Spinal cord (tissue), 10 donors: ENCODE data around the gene TXNDC17. TPM values are rescaled to one million over a fixed set of nuclear protein-coding genes. Genes with fewer than 3 reads are reported as not detected.
"Not testable (repeated sequence)": the region's sequence is repeated elsewhere in the genome, so short reads cannot be mapped to it uniquely, and the experiment has no call there.

Experiments used
- DNase-seq, 6 donors: peaks; one replicate each; pipeline versions ENCODE4 v3.0.0 to v3.0.0-alpha.2; 2013 to 2015; ENCODE audit warnings: low spot score in 6 of 6, low read depth in 4 of 6
- H3K27ac ChIP-seq: one replicate; pipeline ENCODE4 v1.5.1; 2013; ENCODE audit warnings: low read depth, low read length, control low read depth
- H3K27me3 ChIP-seq: one replicate; pipeline ENCODE4 v1.6.1; 2013; ENCODE audit warnings: low read length; ENCODE audit not compliant: control insufficient read depth, insufficient read depth
- H3K36me3 ChIP-seq: one replicate; pipeline ENCODE4 v1.6.1; 2013; ENCODE audit warnings: low read length; ENCODE audit not compliant: control insufficient read depth, insufficient read depth
- H3K4me1 ChIP-seq: one replicate; pipeline ENCODE4 v1.6.1; 2013; ENCODE audit warnings: low read length; ENCODE audit not compliant: control insufficient read depth, insufficient read depth
- H3K4me3 ChIP-seq: one replicate; pipeline ENCODE4 v1.5.1; 2013; ENCODE audit warnings: low read depth, low read length, control low read depth
- H3K9me3 ChIP-seq: one replicate; pipeline ENCODE4 v1.6.1; 2013; ENCODE audit warnings: low read length; ENCODE audit not compliant: control insufficient read depth, insufficient read depth
- WGBS: methylation state at CpG from one replicate; pipeline ENCODE4 v1.1.5; 2013; ENCODE audit warnings: missing lambda C conversion rate; ENCODE audit not compliant: insufficient coverage; 5-methylcytosine and 5-hydroxymethylcytosine counted together
- polyA plus RNA-seq, 2 donors: library from polyadenylated mRNA; unstranded; fragments of 120-200 nt; gene quantifications; one replicate each; pipeline ENCODE4 v1.2.1, GENCODE V29; 2013; ENCODE audit not compliant: insufficient read length in 2 of 2
- total RNA-seq, 2 donors: library from RNA; depleted of rRNA in 1 of 2; stranded (reverse); fragments of 120-200 nt in 1 of 2; fragments of >200 nt in 1 of 2; gene quantifications; one replicate each; pipeline versions ENCODE4 v1.2.3 to v1.2.4, GENCODE V29; 2013 to 2014
- donor health status: healthy.

Gene TXNDC17
- total and polyA plus RNA-seq, 4 donors = 23.6 to 71.6 (median 67.2) TPM

DNA sequence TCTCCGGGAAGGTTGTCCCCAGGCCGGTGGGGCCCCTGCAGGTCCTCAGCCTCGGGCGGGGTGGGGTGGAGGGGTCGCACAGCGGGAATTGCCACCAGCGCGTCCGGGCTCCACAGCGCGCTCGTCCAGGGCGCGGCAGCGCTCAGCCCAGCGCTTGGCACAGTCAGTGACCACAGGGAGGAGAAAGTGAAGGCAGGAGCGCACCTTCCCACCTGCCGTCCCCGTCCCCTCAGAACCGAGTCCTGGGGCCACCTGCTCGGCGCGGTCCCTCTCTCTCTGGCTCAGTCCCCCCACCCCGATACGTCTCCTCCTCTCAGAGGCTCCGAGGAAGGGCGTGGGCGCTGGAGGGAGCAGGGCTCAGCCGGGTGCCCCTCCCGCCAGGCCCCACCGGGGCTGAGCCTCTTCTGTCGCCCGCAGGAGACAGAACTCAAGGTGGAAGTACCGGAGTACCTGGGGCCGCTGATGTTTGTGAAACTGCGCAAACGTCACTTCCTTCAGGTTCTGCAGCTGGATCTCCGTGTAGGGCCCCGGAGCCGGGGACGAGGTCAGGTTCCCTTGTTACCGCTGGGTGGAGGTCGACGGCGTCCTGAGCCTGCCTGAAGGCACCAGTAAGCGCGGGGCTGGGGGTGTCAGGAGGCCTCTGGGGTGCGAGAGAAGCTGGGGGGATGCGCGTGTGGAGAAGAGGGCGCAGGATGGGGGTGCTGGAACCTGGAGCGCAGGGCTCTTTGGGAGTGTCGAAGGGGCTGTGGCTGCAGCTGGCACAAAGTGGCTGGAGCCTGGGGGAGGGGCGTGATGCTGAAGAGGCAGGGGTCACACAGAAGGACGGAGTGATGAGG is 16.2 kb downstream of the TXNDC17 start:
- not testable (repeated sequence) for H3K4me3 ChIP-seq, H3K36me3 ChIP-seq, H3K9me3 ChIP-seq, H3K27ac ChIP-seq
- DNase-seq = peak in 1 of 6 donors; percentile 76
- Histone ChIP-seq H3K27me3 (peaks cover 24% of the 10 kb centered on the region), H3K4me1 (peaks cover 32% of the 10 kb centered on the region)
- WGBS = 12% methylated on average over 18 of the region's 55 CpGs

DNA sequence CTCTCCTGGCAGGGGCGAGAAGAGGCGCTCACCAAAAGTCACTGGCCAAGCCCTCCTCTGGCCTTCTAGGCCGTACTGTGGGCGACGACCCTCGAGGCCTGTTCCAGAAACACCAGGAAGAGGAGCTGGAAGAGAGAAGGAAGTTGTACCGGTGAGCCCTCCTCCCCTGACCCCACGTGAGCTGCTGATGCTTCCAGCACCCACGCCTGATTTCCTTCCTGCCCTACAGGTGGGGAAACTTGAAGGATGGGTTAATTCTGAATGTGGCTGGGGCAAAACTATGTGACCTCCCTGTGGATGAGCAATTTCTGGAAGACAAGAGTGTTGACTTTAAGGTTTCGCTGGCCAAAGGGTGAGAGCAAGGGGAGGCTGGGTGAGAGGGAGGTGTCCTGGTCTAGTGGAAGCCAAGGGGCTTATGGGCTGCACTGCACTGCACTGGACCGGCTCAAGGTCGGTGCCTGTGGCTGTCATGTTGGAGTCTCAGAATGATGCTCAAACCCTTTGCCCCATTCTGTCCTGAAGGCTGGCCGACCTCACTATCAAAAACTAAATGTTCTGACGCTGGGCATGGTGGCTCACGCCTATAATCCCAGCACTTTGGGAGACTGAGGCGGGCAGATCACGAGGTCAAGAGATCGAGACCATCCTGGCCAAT is 16.9 kb downstream of the TXNDC17 start:
- 74% methylated on average over 12 of the region's 18 CpGs for WGBS
- H3K4me3 ChIP-seq = no peak overlapping the region

DNA sequence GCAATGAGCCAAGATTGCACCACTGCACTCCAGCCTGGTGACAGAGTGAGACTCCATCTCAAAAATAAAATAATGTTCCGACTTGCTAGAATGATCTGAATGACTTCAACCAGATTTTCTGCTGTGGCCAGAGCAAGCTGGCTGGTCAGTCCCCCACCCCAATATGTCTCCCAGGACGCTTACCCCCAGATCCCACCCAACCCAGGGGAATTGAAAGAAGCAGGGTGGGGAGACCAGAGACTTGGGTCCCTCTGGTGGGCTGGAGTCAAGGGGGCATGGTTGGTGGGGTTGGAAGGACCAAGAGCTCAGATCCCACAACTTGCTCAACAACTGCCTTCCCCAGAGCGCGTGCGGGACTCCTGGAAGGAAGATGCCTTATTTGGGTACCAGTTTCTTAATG is 17.6 kb downstream of the TXNDC17 start:
- not testable (repeated sequence) for H3K4me3 ChIP-seq, DNase-seq, H3K36me3 ChIP-seq, H3K9me3 ChIP-seq, H3K27ac ChIP-seq
- H3K27me3 ChIP-seq = peaks cover 20% of the 10 kb centered on the region
- 100% methylated on average over 1 of the region's 5 CpGs for WGBS
- peaks cover 24% of the 10 kb centered on the region for H3K4me1 ChIP-seq

More for the DNA sequence above, 16.9 kb downstream of the TXNDC17 start:
- Histone ChIP-seq H3K4me1 (peaks cover 24% of the 10 kb centered on the region), H3K27me3 (peaks cover 20% of the 10 kb centered on the region), H3K27ac (no peak overlapping the region), H3K36me3 (peaks cover 4% of the 10 kb centered on the region), H3K9me3 (no peaks in the 10 kb centered on the region)
- DNase-seq = no peak

DNA sequence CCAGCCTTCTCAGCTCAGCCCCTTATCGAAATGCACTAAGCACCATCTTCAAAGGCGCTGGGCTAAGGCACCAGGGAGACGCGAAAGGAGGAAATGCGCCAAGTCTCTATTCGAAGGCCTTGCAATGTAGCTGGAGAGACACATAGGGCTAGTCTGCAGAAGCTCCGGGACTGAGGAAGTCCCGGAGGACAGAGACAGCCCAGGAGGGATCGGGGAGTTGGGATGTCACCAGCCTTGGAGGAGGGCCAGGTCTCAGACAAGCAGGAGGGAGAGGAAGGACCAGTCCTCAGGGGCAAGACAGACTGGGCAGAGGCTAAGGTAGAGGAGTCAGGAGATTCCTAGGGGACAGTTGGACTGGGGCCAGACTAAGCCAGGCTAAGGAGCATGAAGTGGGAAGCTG is 19.2 kb downstream of the TXNDC17 start:
- H3K27ac ChIP-seq = no peak overlapping the region
- peaks cover 8% of the 10 kb centered on the region for H3K27me3 ChIP-seq
- no peak overlapping the region for H3K4me3 ChIP-seq
- peaks cover 13% of the 10 kb centered on the region for H3K4me1 ChIP-seq
- DNase-seq = no peak
- no peaks in the 10 kb centered on the region for H3K9me3 ChIP-seq
- H3K36me3 ChIP-seq = peaks cover 4% of the 10 kb centered on the region
- WGBS = 86% methylated on average over 9 of the region's 9 CpGs

DNA sequence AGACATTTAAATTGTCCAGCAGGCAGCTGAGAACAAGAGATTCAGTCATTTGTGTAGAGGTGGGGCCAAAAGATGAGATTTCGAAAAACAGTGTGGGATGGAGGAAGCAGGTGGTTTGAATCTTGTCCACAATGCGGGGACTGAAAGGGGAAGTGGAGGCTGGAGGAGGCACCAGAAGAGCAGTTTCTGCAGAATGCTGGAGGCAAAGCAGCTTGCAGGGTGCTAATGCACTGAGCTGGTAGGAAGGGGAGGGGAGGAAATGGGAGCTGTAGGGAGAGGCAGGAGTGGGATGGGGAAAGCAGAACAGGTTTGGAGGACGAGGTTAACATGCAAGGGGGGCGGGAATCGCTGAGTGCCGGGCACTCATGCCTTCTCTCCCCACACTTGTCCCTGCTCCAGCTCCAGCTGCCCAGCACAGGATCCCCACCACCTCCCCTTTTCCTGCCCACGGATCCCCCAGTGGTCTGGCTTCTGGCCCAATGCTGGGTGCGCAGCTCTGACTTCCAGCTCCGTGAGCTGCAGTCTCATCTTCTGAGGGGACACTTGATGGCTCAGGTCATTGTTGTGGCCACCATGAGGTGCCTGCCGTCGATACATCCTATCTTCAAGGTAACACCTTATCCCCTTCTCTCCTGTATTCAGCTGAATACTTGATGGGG is 20.1 kb downstream of the TXNDC17 start:
- Histone ChIP-seq H3K27ac (no peak overlapping the region), H3K9me3 (no peaks in the 10 kb centered on the region), H3K36me3 (peaks cover 4% of the 10 kb centered on the region), H3K4me3 (no peak overlapping the region), H3K27me3 (peaks cover 2% of the 10 kb centered on the region), H3K4me1 (peaks cover 6% of the 10 kb centered on the region)
- WGBS = 53% methylated on average over 9 of the region's 11 CpGs
- no peak for DNase-seq

DNA sequence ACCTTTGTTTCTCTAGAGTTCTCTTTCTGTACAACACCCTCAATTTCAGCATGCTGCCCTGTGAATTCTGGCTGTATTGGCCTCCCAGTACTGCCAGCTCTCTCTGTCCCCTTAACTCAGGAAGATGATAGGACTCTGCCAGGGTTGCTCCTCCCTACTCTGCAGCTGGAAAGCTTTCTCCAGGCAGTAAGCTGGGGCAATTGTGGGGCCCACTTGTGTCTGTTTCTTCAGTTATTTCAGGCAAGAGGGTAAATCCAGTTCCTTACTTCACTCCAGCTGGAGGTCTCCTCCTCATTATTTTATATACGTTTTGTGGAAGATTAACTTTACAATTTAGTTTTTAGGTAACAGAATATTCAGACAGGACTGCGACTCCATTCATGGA is 20.6 kb downstream of the TXNDC17 start:
- Histone ChIP-seq H3K36me3 (peaks cover 4% of the 10 kb centered on the region), H3K27ac (no peak overlapping the region), H3K27me3 (no peaks in the 10 kb centered on the region), H3K4me3 (no peak overlapping the region), H3K4me1 (peaks cover 8% of the 10 kb centered on the region), H3K9me3 (no peaks in the 10 kb centered on the region)
- no CpG with 5 or more reads among the region's 2 CpGs for WGBS
- DNase-seq = no peak

DNA sequence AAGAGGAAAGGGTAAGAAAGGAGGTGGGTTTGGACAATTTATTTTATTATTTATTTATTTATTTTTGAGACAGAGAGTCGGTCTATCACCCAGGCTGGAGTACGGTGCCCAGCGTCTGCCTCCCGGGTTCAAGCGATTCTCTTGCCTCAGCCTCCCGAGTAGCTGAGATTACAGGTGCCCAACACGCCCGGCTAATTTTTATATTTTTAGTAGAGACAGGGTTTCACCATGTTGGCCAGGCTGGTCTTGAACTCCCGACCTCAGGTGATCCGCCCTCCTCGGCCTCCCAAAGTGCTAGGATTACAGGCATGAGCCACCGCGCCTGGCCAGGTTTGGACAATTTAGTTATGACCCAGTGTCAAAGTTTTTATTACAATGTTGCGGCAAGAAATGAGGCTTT is 22.3 kb downstream of the TXNDC17 start:
- 96% methylated on average over 3 of the region's 14 CpGs for WGBS
- not testable (repeated sequence) for DNase-seq, H3K27ac ChIP-seq, H3K9me3 ChIP-seq, H3K4me1 ChIP-seq, H3K4me3 ChIP-seq, H3K36me3 ChIP-seq, H3K27me3 ChIP-seq

DNA sequence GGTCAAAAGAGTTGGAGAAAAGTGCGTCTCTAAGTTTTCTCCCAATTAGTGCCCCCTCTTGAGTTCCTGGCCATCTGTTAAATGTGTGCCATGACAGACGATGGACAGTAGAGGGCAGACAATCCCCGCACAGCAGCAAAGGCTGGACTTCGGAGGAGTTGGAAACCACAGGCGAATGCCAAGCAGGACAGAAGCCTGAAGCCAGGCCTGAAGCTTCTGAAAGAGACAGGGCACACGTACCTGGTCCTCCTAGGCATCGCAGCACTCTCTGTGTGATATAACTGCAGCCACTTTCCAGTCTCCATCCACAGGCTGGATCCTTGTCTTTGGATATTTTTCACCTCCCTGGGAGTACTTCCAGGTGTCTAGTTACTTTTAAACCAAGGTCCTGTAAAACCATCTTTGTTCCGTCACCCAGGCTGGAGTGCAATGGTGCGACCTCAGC is 25.2 kb downstream of the TXNDC17 start:
- peak in 5 of 6 donors; percentile 64 to 94 (median 78) for DNase-seq
- WGBS = 20% methylated on average over 9 of the region's 9 CpGs
- no peak overlapping the region for H3K4me3 ChIP-seq

DNA sequence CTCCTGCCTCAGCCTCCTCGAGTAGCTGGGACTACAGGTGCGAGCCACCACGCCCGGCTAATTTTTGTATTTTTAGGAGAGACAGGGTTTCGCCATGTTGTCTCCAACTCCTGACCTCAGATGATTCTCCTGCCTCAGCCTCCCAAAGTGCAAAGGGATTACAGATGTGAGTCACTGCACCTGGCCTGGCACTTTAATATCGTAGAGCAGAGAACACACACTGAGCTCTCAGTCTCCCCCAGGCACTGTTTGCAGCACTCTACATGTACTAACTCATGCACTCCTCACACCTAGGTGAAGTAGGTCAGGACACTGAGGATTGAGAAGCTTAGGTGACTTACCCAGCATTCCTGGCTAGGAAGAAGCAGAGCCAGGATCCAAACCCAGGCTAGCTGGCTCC is 25.7 kb downstream of the TXNDC17 start:
- Histone ChIP-seq H3K4me1 (peaks cover 9% of the 10 kb centered on the region), H3K27me3 (no peaks in the 10 kb centered on the region), H3K9me3 (no peaks in the 10 kb centered on the region), H3K27ac (no peak overlapping the region), H3K4me3 (no peak overlapping the region), H3K36me3 (no peaks in the 10 kb centered on the region)
- 96% methylated on average over 6 of the region's 6 CpGs for WGBS
- no peak for DNase-seq

More for the DNA sequence above, 25.2 kb downstream of the TXNDC17 start:
- H3K27ac ChIP-seq = no peak overlapping the region
- peaks cover 9% of the 10 kb centered on the region for H3K4me1 ChIP-seq
- H3K36me3 ChIP-seq = no peaks in the 10 kb centered on the region
- H3K9me3 ChIP-seq = no peaks in the 10 kb centered on the region
- H3K27me3 ChIP-seq = no peaks in the 10 kb centered on the region
